HG03039 (cell line): ENCODE results near the gene TAL2.
"Not testable (repeated sequence)": the region's sequence is repeated elsewhere in the genome, so short reads cannot be mapped to it uniquely, and the experiment has no call there.

ENCODE experiments used
- ATAC-seq: cut with Tn5 transposase; IDR thresholded peaks from one replicate; pipeline ENCODE4 v1.9.1; 2021; ENCODE audit warnings: mild to moderate bottlenecking, moderate library complexity; ENCODE audit not compliant: unreplicated experiment

The TAL2 gene

DNA sequence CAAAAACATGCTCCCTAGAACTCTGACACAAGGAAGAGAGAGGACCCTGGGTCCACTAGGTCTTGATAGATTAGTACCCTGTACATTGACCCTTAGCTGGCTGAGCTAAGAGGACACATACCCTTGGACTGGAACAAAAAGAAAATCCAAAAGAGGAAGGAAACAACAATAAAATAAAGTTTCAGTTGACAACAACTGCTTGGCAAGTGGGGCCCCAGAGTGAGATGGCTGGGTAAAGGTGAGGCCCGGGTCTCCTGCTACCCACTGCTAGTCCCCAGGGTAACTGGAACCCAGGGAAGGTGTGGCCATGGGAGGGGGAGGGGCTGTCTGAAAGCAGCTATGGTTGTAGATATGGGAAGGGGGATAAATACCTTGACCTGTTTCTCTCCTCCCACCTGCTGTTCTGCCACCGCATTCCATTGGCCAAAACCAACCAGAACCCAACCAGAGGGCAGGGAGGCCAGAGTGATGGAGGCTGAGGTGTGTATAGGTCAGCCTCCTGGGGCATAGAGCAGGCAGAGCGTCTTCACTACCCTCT is 11.7 kb downstream of the TAL2 start:
- no peak for ATAC-seq

DNA sequence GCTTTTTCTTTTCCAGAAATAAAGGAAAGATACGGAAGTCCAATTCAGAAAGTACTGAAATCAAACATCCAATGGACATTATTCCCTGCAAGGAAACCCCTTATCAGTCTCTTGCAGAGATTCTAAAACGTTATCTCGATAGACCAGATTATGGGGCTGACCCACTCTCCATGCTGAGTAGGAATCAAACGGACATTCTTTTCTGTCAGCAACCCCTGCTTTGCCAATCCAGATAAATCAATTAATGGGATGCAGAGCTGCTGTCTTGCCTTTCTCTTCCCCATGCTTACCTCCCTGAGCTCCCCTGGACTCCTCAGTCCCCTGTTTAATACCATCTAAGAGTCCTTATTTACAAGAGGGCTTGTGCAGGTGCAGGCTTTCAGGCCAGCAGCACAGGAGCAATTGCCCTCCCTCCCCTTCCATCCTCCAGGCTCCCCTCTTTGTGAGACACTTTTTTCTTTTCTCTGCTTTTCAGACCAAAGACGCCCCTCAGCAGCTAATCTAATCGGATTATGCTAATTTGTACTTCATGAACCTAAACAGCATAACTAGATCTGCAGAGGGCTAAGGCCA is 14.2 kb downstream of the TAL2 start:
- ATAC-seq, result no peak

DNA sequence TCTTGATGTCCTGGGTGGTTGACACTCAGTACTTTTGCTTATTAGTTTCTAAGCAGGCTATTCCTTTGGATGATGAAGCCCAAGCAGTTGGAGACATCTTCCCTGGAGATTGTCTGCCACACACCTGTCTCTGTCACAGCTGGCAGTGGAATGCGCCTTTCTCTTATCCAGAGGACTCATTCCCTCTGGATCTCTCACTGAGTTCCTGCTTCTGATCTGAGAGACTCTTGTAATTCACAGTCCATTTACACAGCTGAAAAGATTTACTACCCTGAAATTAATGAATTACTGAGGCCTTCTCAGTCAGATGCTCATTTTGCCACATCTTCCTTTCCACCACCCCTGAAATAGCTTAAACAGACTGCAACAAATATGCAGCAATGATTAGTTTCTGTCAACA is 15.9 kb downstream of the TAL2 start:
- no peak for ATAC-seq

DNA sequence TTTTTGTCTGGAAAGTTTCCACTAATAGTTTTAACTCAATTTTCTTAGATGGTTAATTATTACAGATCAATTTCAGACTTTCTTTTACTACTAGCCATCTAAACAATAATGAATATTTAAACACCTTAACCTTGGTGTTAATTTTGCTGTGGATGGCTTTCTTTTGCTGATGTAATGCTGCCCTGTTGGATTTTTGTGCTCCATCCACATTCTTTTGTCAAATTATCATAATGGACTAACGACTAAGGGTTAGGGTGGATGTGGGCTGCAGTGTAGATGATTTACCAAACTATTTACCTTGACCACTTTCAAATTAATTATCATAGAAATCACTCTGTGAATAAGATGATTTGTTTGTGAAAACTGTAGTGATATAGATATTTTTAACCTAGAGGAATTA is 16.5 kb downstream of the TAL2 start:
- no peak for ATAC-seq

DNA sequence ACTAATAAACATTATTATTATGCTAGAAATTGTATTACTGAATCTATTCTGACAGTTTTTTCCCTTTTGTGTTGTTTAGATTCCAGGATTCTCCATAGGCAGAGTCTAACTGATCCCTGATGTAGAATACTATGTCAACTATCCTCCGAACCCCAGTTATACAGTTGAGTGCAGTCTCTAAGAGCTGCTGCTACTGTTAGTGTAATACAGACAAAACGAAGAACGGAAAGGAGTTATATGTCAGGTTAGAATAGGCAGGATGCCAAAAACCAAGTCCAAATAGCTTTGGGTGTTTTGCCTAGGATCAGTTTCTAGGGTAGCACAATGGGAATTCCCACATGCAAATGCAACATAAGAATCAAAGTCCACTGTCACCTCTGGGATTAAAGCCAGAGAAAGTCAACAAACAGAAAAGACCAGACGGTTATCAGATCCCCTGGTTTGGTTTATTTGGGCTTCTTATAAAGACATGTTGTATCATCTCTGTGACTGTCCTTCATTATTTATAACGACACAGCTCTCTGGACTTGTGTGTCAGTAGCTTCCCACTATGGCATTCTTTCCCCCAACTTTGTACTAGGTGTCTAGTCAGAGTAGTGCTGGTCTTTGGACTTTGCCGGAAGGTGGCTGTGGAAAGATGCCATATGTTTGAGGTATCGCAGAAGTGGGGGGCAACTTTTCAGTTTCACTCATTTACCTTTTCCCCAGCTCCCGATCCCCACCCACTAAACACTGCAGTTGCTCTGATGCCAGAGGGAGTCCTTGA is 17.2 kb downstream of the TAL2 start:
- no peak for ATAC-seq

DNA sequence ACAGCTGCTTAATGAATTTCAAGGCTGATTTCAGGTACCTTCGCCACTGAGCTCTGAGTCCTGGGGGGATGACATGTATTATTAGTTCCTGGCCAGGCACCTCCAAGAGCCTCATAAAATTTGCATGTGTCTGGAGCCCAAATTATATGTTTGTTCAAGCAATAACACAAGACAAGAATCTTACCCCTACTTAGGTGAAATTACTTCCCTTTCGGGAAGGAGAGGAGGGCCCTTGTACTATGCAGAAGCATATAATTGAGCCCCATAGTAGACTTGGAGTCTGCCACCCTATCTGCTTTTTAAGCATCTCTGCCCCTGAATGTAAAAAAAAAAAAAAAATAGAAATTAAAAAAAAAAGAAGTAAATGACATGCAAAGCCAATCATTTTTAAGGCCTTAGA is 19.1 kb downstream of the TAL2 start:
- no peak for ATAC-seq

DNA sequence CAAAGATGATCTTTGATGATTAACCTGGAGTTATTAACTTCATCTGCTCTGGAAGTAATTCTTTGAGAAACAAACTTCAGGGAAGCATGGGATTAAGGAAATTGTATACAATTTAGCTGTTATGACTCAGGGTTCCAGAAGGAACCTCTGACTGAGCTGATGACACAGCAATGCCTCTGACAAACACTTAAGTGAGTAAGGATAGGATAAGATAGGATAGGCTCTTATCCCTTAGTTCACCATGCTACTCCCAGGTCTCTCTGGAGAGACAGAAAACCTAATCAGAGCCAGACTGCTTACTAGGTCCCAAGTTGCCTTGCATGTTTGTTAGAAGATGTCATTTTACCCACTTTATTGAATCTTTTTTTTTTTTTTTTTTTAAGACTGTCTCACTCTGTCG is 19.5 kb downstream of the TAL2 start:
- ATAC-seq, result no peak

DNA sequence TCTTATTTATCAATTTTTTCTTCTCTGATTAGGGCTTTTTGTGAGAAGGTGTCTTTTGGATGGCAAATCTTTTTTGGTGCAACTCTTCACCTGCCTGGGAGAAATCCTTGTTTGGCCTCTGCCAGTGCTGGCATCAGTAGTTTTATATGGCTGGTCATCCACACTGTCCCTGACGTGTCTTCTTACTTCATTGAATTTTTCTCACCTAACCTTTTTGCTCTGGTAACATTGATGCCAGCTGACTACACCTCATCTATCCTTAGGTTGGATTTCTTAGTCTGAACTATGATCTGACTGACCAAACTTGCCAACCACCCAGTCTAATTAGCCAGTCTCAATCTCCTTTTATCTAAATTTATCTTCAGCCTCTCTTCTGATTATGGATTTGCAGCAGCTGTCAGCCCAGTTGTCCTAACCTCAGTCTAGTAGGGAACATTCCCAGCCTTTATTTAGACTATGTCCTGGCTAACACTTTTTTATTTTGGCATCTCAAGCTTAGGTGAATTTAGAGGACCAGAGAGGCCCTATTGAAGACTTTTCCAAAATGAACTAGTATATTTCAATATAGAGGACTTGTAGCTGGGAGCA is 21.5 kb downstream of the TAL2 start:
- no peak for ATAC-seq

DNA sequence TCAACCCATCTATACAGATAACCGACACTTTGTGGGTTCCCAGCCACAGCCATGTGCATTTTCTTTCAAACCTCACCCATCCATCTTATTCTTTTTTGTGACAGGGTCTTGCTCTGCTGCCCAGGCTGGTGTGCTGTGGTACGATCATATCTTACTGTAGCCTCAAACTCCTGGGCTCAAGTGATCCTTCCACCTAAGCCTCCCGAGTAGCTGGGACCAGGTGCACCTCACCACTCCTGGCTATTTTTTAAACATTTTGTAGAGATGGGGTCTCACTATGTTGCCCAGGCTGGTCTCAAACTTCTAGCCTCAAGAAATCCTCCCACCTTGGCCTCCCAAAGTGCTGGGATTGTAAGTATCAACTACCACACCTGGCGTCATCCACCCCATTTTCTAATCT is 24.7 kb downstream of the TAL2 start:
- no peak for ATAC-seq

DNA sequence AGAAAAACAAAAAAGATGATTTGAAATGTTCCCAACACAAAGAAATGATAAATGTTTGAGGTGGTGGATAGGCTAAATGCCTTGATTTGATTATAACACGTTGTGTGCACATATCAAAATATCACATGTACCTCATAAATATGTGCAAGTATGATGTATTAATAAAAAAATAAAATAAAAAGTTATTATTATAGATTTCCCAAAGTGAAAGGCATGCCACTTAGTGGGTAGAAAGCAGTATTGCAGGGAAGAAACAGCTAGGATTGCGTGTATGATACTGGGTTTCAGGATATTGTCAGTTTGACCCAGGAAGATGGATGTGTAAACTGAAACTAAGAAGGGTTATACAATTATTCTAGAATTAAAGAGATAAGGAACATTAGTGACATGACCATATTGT is 28.5 kb downstream of the TAL2 start:
- ATAC-seq, result no peak

DNA sequence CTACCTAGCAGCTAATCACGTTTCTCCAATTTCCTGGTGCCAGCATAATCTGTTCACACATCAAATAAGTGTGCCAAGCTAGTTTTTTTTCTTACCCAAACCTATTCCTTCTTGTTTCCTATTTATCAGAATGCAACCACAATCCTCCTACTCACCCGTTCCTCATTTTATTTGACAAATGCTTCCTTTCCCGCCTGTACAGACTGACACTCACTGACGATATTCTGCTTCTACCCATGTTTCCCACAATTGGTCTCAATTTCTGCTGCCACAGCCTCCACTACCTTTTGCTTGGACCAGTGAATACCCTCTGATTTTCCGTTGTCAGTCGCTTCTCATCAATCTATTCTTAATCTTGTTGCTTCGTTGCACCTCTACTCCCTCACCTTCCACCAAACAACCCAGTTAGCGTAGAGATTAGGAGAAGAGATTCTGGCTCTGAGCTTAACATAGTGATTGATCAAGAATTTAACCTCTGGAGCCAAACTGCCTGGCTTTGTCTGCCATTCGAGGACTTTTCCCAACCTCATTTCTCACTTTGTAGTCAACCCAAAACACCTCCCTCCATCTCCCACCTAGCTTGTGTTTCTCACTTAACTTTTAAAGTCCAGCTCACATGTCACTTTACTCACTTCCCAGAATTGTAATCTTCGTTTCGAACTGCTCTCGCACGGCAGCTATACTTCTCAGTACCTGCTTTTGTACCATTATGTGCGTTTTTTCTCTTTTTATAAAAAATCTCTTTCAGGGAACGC is 31.4 kb downstream of the TAL2 start:
- peak; percentile 28 for ATAC-seq

DNA sequence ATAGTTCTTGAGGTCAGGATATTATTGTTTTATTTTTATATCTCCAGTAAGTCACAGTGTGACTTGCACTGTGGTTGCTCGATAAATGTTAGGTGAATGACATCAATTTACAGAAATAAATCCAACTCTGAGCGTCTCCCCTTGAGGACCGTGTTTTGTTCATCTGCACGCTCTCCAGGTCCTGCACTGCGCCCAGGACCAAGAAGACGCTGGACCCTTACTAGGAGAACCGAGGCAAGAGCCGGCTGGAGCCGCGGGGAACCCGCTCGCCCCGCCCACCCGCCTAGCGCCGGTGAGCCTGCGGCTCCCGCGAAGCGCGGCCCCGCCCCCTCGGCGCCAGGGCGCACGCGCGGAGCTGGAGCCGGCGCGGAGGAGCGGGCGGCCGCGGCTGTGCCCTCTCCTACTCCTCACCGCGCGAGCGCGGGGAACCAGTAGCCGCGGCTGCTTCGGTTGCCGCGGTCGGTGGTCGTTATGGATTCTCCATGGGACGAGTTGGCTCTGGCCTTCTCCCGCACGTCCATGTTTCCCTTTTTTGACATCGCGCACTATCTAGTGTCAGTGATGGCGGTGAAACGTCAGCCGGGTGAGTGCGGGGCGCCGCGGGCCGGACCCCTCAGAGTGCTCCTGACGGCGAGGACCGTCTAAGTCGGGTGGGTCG is 32.1 kb downstream of the TAL2 start, which contains the start of gene TMEM38B:
TMEM38B (plus strand) TSS at position 352 of the 658 bp plus-strand sequence; CDS start at position 472, 120 bp downstream.
- ATAC-seq, result peak; percentile 71

DNA sequence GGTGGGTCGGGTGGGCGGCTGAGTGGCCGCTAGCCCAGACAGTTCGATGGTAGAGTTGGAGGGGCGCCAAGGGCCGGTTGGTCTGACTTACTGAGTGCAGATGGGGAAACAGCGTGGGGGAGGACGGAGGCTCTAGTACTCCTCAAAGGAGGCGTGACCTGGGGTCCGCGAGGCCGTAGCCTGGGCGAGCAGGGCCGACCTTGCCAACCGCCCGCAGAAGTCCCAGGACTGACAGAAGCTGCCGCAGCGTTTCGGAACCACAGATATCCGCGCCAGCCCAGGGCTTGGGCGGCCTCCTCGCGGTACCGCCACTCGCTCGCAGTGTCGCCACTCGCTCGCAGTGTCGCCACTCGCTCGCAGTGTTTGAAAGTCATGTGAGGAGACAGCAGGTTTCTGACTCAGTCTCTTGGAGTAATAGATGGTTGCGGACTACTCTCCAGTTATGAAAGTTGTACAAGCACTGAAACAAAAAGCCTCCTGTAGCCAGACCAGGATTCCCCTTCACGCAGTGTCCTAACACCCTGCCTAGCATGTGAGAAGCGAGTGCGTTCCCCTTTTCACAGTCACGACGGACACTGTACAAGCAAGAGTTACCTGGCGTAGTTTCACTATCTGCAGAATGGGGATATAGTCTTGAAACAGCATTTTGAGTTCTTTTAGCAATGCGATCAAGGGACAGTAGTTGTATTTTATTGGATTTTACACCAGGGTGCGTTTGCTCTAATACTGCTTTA is 32.8 kb downstream of the TAL2 start:
- ATAC-seq, result peak; percentile 49

DNA sequence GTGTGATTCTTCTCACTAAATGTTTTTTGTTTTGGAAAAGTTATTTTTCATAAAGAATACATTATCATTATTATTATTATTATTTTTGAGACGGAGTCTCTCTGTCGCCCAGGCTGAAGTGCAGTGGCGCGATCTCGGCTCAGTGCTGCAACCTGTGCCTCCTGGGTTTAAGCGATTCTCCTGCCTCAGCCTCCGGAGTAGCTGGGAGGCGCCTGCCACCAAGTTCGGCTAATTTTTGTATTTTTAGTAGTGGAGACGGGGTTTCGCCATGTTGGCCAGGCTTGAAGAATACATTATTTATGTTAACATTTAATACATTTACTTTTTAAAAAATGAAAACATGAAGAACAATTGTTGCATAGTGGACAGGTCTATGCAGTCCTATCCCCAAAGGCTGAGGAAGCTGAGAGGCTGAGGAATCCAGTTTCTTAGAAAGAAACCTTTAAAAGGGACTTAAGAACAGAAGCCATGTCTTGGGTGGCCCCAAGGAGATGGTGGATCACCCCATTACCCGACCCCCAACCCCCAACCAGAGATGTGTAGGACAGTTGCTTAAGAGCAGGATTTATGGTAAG is 34.0 kb downstream of the TAL2 start:
- no peak for ATAC-seq

DNA sequence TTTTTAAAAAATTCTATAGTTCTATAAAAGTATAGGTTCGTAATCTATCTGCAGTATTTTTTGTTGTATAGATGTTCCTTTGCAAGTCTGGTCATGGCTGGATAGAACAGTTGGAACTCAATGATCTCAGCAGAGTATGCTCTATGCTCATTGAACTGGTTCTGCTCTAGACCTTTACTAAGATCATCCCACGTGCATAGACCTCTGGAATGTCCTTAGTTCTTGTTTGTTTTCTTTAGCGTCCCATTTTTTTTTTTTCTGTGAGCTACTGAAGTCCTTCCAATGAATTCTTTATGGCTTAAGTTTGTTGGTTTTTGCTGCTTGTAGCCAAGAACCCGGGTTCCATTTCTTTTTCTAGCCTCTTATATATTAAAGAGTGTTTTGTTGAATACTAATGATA is 35.6 kb downstream of the TAL2 start:
- ATAC-seq, result no peak

DNA sequence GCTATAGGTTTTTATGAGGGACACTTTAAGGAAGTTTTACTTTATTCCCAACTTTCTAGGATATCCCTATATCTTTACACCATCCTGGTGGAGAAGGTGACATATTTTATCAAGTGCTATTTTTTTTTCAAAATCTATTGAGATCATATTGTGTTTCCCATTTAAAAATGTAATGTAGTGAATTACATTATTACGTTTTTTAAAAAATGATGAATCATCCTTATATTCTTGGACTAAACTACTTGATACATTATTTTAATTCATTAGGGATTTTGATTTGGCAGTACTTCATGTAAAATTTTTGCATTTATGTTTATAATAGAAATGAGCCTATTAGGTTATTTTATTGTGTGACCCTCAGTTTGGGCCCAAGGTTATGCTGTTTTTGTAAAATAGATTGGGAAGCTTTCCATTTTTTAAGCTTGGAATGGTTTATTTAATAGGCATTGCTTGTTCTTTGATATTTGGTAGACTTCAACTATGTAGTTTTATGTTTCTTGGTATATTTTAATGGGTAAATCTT is 36.2 kb downstream of the TAL2 start:
- no peak for ATAC-seq

DNA sequence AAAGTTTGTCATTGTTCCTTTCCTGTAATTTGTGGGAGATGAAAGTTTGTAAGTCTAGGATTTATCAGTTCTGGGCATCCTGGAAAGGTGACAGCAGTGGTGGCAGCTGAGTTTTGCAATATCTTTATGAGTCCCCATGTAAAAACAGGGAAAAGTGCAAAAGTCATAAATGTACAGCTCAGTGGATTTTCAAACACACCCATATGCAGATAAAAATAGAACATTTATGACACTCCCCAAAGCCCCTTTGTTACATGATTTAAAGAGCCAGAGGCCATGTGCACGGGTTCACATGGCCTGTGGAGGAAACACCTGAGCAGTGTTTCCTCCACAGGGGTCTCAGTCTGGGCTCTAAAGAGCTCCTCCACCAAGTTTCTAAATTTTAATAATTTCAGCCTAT is 38.4 kb downstream of the TAL2 start:
- ATAC-seq, result no peak

DNA sequence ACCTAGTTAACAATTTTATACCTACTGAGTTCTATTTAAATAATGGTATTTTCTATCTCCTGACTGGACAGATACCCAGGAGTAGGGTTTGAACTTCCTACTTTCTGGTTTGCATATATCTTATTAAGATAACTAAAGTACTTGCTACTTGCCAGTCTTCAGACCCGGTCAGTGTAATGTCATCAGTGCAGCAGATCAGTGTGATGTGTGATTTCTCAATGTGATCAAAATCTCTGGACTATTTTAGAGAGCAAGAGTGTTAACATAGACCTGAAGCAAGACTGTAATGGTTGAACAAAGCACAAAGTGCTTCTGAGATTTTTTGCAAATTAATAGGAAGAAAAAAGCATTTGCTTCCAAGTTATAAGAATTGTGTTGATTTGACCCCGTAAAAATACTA is 38.9 kb downstream of the TAL2 start:
- ATAC-seq, result no peak

DNA sequence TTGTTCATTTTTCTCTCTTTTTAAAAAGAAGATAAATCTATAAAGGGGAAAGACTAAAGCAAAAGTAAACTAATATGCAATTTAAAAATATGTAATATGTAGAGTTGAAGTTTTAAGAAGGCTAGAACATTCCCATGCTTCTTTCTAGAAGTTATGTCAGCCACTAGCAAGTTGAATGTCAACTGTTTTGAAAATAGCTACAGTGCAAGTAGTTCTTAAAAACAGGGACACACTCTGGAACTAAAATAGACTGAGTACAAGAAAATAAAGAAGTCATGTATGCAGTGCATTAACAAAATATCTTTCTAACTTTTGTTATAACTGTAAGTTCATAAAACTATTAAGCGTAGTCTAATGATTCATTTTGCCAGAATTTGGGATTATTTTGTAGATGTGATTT is 40.0 kb downstream of the TAL2 start:
- ATAC-seq, result no peak

DNA sequence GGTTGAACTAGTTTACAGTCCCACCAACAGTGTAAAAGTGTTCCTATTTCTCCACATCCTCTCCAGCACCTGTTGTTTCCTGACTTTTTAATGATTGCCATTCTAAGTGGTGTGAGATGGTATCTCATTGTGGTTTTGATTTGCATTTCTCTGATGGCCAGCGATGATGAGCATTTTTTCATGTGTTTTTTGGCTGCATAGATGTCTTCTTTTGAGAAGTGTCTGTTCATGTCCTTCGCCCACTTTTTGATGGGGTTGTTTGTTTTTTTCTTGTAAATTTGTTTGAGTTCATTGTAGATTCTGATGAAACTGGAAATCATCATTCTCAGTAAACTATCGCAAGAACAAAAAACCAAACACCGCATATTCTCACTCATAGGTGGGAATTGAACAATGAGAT is 41.4 kb downstream of the TAL2 start:
- ATAC-seq, result not testable (repeated sequence)
